K562 (cell line): Measurements from ENCODE around the gene SH2D5. TPM values are rescaled to one million over a fixed set of nuclear protein-coding genes. Genes with fewer than 3 reads are reported as not detected.

Source experiments
- ATAC-seq: fragments of 200-7000 bp; cut with Tn5 transposase; 3 replicates; pipeline ENCODE4 v1.9.1; 2020; ENCODE audit warnings: moderate library complexity
- BruUV-seq: library from RNA; stranded (reverse); fragments of 400-500 nt; replicated peaks from 2 replicates; lab custom pipeline; 2021; lab: Mats Ljungman, UMichigan
- CTCF ChIA-PET: fragments of 300-600 bp; formaldehyde crosslinking; extraction: SDS; loops from one replicate; lab custom pipeline; 2021; ENCODE audit warnings: low intra/inter-chr PET ratio; lab: Yijun Ruan, JAX
- POLR2A ChIA-PET: fragments of 300-600, 350-650 bp; sonication (Branson Sonifier 250); formaldehyde crosslinking; extraction: SDS; loops from one replicate; lab custom pipeline; 2021; ENCODE audit warnings: antibody characterized with exemption, inconsistent platforms; lab: Yijun Ruan, JAX
- DNase-seq, 4 experiments: peaks; one replicate each; pipeline versions ENCODE4 v3.0.0 to v3.0.0-alpha.2; 2011 to 2018; ENCODE audit warnings: low spot score in 3 of 4, mixed read lengths in 3 of 4; ENCODE audit errors: extremely low read depth in 1 of 4
- FAIRE-seq: peaks from 2 replicates; lab custom pipeline; 2011; peaks lifted over from hg19 to GRCh38; lab: Jason Lieb, UNC
- H2AFZ ChIP-seq: 2 replicates; pipeline ENCODE4 v1.6.0; 2011; ENCODE audit warnings: low read depth, low read length, control low read depth, inconsistent platforms
- H3K27ac ChIP-seq: fragments of 200-600 bp; 3 replicates; pipeline ENCODE4 v1.8.0; 2011; ENCODE audit warnings: low read depth, mild to moderate bottlenecking, control low read depth, inconsistent platforms, low read length, moderate library complexity, mixed read lengths; ENCODE audit errors: extremely low read depth
- H3K27me3 ChIP-seq, 2 experiments: fragments of 300-600 bp in 1 of 2; 2 replicates in 1 of 2; 3 replicates in 1 of 2; pipeline versions ENCODE4 v1.6.0 to v1.8.0; 2011; ENCODE audit warnings: inconsistent platforms in 2 of 2, low read length in 2 of 2, mild to moderate bottlenecking in 1 of 2, mixed read lengths in 1 of 2, moderate library complexity in 1 of 2; ENCODE audit not compliant: control insufficient read depth in 2 of 2, insufficient read depth in 2 of 2
- H3K36me3 ChIP-seq: fragments of 300-600 bp; 3 replicates; pipeline ENCODE4 v1.8.0; 2011; ENCODE audit warnings: mild to moderate bottlenecking, low read length, inconsistent platforms; ENCODE audit not compliant: control insufficient read depth, insufficient read depth
- H3K4me1 ChIP-seq, 2 experiments: fragments of 200-600 bp in 1 of 2; replicated peaks in 1 of 2; 2 replicates in 1 of 2; 3 replicates in 1 of 2; pipeline versions ENCODE4 v1.5.1 to v1.8.0; 2011; ENCODE audit warnings: inconsistent platforms in 2 of 2, low read length in 2 of 2, mild to moderate bottlenecking in 1 of 2, mixed read lengths in 1 of 2, moderate library complexity in 1 of 2; ENCODE audit not compliant: control insufficient read depth in 2 of 2, insufficient read depth in 2 of 2
- H3K4me2 ChIP-seq: 2 replicates; pipeline ENCODE4 v1.6.1; 2011; ENCODE audit warnings: low read length, control low read depth, inconsistent platforms, mixed read lengths; ENCODE audit not compliant: insufficient read depth
- H3K4me3 ChIP-seq: fragments of 200-600 bp; sonication (generic), shearing (Covaris generic); 2 replicates; pipeline ENCODE4 v1.5.1; 2016; ENCODE audit warnings: control low read depth, inconsistent platforms
- H3K79me2 ChIP-seq: fragments of 200-600 bp; 3 replicates; pipeline ENCODE4 v1.8.0; 2011; ENCODE audit warnings: low read length, inconsistent platforms; ENCODE audit not compliant: control insufficient read depth, insufficient read depth
- H3K9ac ChIP-seq, 2 experiments: 2 replicates each; pipeline versions ENCODE4 v1.6.0 to v1.6.1; 2011; ENCODE audit warnings: low read depth in 2 of 2, low read length in 2 of 2, control low read depth in 1 of 2, inconsistent platforms in 1 of 2, mild to moderate bottlenecking in 1 of 2, mixed read lengths in 1 of 2; ENCODE audit not compliant: insufficient read depth in 1 of 2
- H3K9me1 ChIP-seq: one replicate; pipeline ENCODE4 v1.6.0; 2011; ENCODE audit warnings: inconsistent platforms, mild to moderate bottlenecking, low read length, moderate library complexity; ENCODE audit not compliant: control insufficient read depth, insufficient read depth
- H3K9me3 ChIP-seq: replicated peaks from 2 replicates; pipeline ENCODE4 v1.5.1; 2011; ENCODE audit warnings: low read depth, low read length, inconsistent platforms; ENCODE audit not compliant: control insufficient read depth, insufficient read depth
- H4K20me1 ChIP-seq: replicated peaks from 2 replicates; pipeline ENCODE4 v1.6.1; 2011; ENCODE audit warnings: low read length, inconsistent platforms, mixed read lengths; ENCODE audit not compliant: control insufficient read depth, insufficient read depth
- CCNT2 ChIP-seq: IDR thresholded peaks from 2 replicates; pipeline ENCODE4 v1.6.1; 2011; ENCODE audit warnings: borderline replicate concordance, low read depth, mild to moderate bottlenecking, moderate library complexity, mixed read lengths, low read length; ENCODE audit not compliant: insufficient read length; ENCODE audit errors: extremely low read depth
- FOXJ3 ChIP-seq: sonication (generic); formaldehyde crosslinking; IDR thresholded peaks from 2 replicates; pipeline ENCODE4 v1.4.0; 2020; ENCODE audit warnings: mild to moderate bottlenecking, missing genetic modification reagents
- FOXP1 ChIP-seq: sonication (generic); formaldehyde crosslinking; IDR thresholded peaks from 2 replicates; pipeline ENCODE4 v1.8.0; 2022; ENCODE audit warnings: mild to moderate bottlenecking, missing genetic modification reagents
- POU5F1 ChIP-seq: fragments of 150-350 bp; IDR thresholded peaks from 2 replicates; pipeline ENCODE4 v1.6.1; 2014; ENCODE audit warnings: borderline replicate concordance, low read length, low read depth, mild to moderate bottlenecking; ENCODE audit not compliant: partially characterized antibody
- TOE1 ChIP-seq, 2 experiments: fragments of 450-650 bp in 1 of 2; sonication (generic) in 1 of 2; formaldehyde crosslinking in 1 of 2; IDR thresholded peaks; 2 replicates each; pipeline versions ENCODE4 v1.7.1 to v1.8.0; 2016 to 2022; ENCODE audit warnings: borderline replicate concordance in 2 of 2, mild to moderate bottlenecking in 2 of 2, antibody characterized with exemption in 1 of 2, inconsistent platforms in 1 of 2, low read depth in 1 of 2, missing genetic modification reagents in 1 of 2, moderate library complexity in 1 of 2
- WGBS: fragments of 100-300 bp; shearing (Covaris generic); methylation state at CpG from one replicate; pipeline ENCODE4 v1.1.6; 2016; ENCODE audit warnings: low coverage, mixed read lengths; ENCODE audit not compliant: insufficient coverage; ENCODE audit errors: missing lambda C conversion rate; 5-methylcytosine and 5-hydroxymethylcytosine counted together
- in situ Hi-C: fragments of 300-500 bp; cut with MboI; formaldehyde crosslinking; loops from 4 replicates; pipeline ENCODE4 v1.15.0; 2018; ENCODE audit warnings: inconsistent platforms, mixed read lengths
- intact Hi-C: fragments of 100-400 bp; cut with micrococcal nuclease; formaldehyde crosslinking; loops from 2 replicates; pipeline ENCODE4 v1.14.2; 2022
- polyA plus RNA-seq, 8 experiments: library from polyadenylated mRNA; depleted of rRNA in 4 of 8; stranded (reverse) in 5 of 8; unstranded in 3 of 8; fragments of >200 nt; fragmentation: Nextera tagmentation in 2 of 8; fragmentation: Illumina TruSeq in 1 of 8; extraction: Ambion mirVana in 2 of 8; extraction: Trizol in 1 of 8; gene quantifications; 2 replicates each; pipeline versions ENCODE4 v1.2.1 to v1.2.3, GENCODE V29; 2011 to 2014; ENCODE audit warnings: inconsistent platforms in 1 of 8, missing spikeins in 1 of 8
- total RNA-seq, 7 experiments: library from RNA; depleted of rRNA in 6 of 7; stranded (reverse); fragments of >200 nt in 6 of 7; fragmentation: Illumina TruSeq in 2 of 7; extraction: Trizol in 2 of 7; gene quantifications; 2 replicates each; pipeline versions ENCODE4 v1.2.1 to v1.2.3, GENCODE V29; 2011 to 2021; ENCODE audit warnings: low replicate concordance in 1 of 7

The SH2D5 gene
- total and polyA plus RNA-seq, 9 of the 15 experiments (the other 6 are each of a cell fraction or from before 2014, with no cell fraction given): 0.06 to 0.11 TPM; not detected in 7

- peak overlapping the region in 1 of 2 experiments; percentile 59; a peak in 1 of 4 replicates for H3K9ac ChIP-seq
- no peak overlapping the region for H3K4me2 ChIP-seq
- POLR2A ChIA-PET: interaction anchor here (0.6 kb wide), 1 partner anchor 17 kb away, joined by 3 read pairs; no protein-coding TSS in a partner anchor
- 29% methylated on average over 16 of the region's 17 CpGs for WGBS
- no peak for FAIRE-seq
- no peaks in the 10 kb centered on the region for H3K9me1 ChIP-seq
- no peaks in the 10 kb centered on the region for H3K36me3 ChIP-seq
- no peak overlapping the region for H3K4me3 ChIP-seq
- TF ChIP-seq CCNT2 (no peak), POU5F1 (no peak), TOE1 (IDR thresholded peaks at IDR 0.05; ENCODE audit: borderline replicate concordance) (no peak), TOE1 (CRISPR knock-in tag; IDR thresholded peaks at IDR 0.05; ENCODE audit: borderline replicate concordance, low read depth) (no peak), FOXP1 (CRISPR knock-in tag) (no peak), FOXJ3 (no peak)
- peaks cover 5% of the 10 kb centered on the region; the same call in 1 of the 2 replicates for H4K20me1 ChIP-seq
- intact Hi-C loops: no loop called here
- H3K79me2 ChIP-seq: no peaks in the 10 kb centered on the region
- peaks cover 3 to 32% of the 10 kb centered on the region in 2 experiments; a peak in 3 of 5 replicates for H3K4me1 ChIP-seq
- ATAC-seq: no peak
- no peak overlapping the region for H2AFZ ChIP-seq
- DNase-seq: no peak
- CTCF ChIA-PET: interaction anchor here (0.6 kb wide), 1 partner anchor 187 kb away, joined by 3 read pairs; no protein-coding TSS in a partner anchor
- peaks cover 0 to 14% of the 10 kb centered on the region in 2 experiments; a peak in 2 of 5 replicates for H3K27me3 ChIP-seq
- BruUV-seq: no TSS peak
- no peak overlapping the region for H3K27ac ChIP-seq
- no peaks in the 10 kb centered on the region for H3K9me3 ChIP-seq
- in situ Hi-C loops: loop anchor here (10.0 kb wide), 1 partner anchor 664 kb away; no protein-coding TSS in a partner anchor
Measured at GRCh38 chr1:20700636-20701215, 31.8 kb downstream of the SH2D5 start.
